Gastrocnemius medialis (tissue), 4 donors: Measurements from ENCODE around the gene SCARB1. TPM values are rescaled to one million over a fixed set of nuclear protein-coding genes. Genes with fewer than 3 reads are reported as not detected.

ENCODE experiments used
- ATAC-seq, 2 donors: fragments of 150-250 bp; one replicate each; pipeline ENCODE4 v1.9.1; 2016
- DNase-seq, 2 donors: peaks; one replicate each; pipeline ENCODE4 v3.0.0-alpha.2; 2019
- H3K27ac ChIP-seq, 4 donors: fragments of 200-600 bp; sonication (generic); 1 replicate in 1 of 4; 2 replicates in 3 of 4; pipeline ENCODE4 v1.5.1; 2016 to 2018; ENCODE audit warnings: mild to moderate bottlenecking in 2 of 4, moderate library complexity in 1 of 4
- H3K27me3 ChIP-seq, 3 donors: fragments of 200-600 bp; sonication (generic) in 2 of 3; 1 replicate in 1 of 3; 2 replicates in 2 of 3; pipeline versions ENCODE4 v1.5.1 to v1.6.0; 2016 to 2019; ENCODE audit warnings: mild to moderate bottlenecking in 1 of 3, moderate library complexity in 1 of 3
- H3K36me3 ChIP-seq, 2 donors: fragments of 200-600 bp; sonication (generic) in 1 of 2; one replicate each; pipeline ENCODE4 v1.5.1; 2017 to 2018
- H3K4me1 ChIP-seq, 2 donors: fragments of 200-600 bp; sonication (generic) in 1 of 2; one replicate each; pipeline ENCODE4 v1.5.1; 2016 to 2017; ENCODE audit warnings: mild to moderate bottlenecking in 2 of 2
- H3K4me3 ChIP-seq, 4 donors: fragments of 200-600 bp; sonication (generic) in 3 of 4; 1 replicate in 1 of 4; 2 replicates in 3 of 4; pipeline ENCODE4 v1.5.1; 2016 to 2019; ENCODE audit warnings: mild to moderate bottlenecking in 2 of 4
- H3K9me3 ChIP-seq, 3 donors: fragments of 200-600 bp; sonication (generic) in 2 of 3; 1 replicate in 1 of 3; 2 replicates in 2 of 3; pipeline ENCODE4 v1.5.1; 2016 to 2019
- POLR2A ChIP-seq, 2 donors: fragments of 450-650 bp; IDR thresholded peaks; one replicate each; pipeline ENCODE4 v1.6.1; 2017; ENCODE audit warnings: antibody characterized with exemption in 2 of 2, mild to moderate bottlenecking in 2 of 2, moderate library complexity in 2 of 2
- in situ Hi-C, 4 donors: fragments of 200-750 bp; cut with MboI; loops; one replicate each; pipeline versions ENCODE4 v1.15.0 to v1.8.0; 2017; ENCODE audit warnings: low sequenced_read_pairs in 4 of 4
- intact Hi-C: fragments of 100-400 bp; cut with DNase I; formaldehyde crosslinking; loops from one replicate; pipeline ENCODE4 v1.15.1; 2023; ENCODE audit warnings: low total_unique reads
- total RNA-seq, 4 donors: library from RNA; depleted of rRNA; stranded (reverse); fragments of >200 nt; gene quantifications; one replicate each; pipeline versions ENCODE4 v1.1.0 to v1.2.3, GENCODE V29; 2016
- TF ChIP-seq, protein P1 (sequence below), 5 experiments: fragments of 450-650 bp in 3 of 5; fragments of 200-600 bp in 2 of 5; sonication (generic) in 2 of 5; IDR thresholded peaks in 4 of 5; conservative IDR thresholded peaks in 1 of 5; 1 replicate in 4 of 5; 2 replicates in 1 of 5; pipeline ENCODE4 v1.5.1; 2016 to 2019; ENCODE audit warnings: antibody characterized with exemption in 5 of 5, mild to moderate bottlenecking in 3 of 5, moderate library complexity in 3 of 5

The SCARB1 gene
- total RNA-seq, 4 donors from 2014 or later, result 5.4 to 8.7 (median 6.2) TPM

GRCh38 chr12:124827588-124828184, 36.0 kb downstream of the SCARB1 start:
- TF ChIP-seq, protein P1, sequence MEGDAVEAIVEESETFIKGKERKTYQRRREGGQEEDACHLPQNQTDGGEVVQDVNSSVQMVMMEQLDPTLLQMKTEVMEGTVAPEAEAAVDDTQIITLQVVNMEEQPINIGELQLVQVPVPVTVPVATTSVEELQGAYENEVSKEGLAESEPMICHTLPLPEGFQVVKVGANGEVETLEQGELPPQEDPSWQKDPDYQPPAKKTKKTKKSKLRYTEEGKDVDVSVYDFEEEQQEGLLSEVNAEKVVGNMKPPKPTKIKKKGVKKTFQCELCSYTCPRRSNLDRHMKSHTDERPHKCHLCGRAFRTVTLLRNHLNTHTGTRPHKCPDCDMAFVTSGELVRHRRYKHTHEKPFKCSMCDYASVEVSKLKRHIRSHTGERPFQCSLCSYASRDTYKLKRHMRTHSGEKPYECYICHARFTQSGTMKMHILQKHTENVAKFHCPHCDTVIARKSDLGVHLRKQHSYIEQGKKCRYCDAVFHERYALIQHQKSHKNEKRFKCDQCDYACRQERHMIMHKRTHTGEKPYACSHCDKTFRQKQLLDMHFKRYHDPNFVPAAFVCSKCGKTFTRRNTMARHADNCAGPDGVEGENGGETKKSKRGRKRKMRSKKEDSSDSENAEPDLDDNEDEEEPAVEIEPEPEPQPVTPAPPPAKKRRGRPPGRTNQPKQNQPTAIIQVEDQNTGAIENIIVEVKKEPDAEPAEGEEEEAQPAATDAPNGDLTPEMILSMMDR (IDR thresholded peaks at IDR 0.05 in 4 of 5, conservative IDR thresholded peaks at IDR 0.05 in 1 of 5), result no peak
- TF ChIP-seq POLR2A (IDR thresholded peaks at IDR 0.05), result no peak
- DNase-seq, result no peak
- H3K4me1 ChIP-seq, result peaks cover 0 to 8% of the 10 kb centered on the region in 2 donors
- no peaks in the 10 kb centered on the region for H3K9me3 ChIP-seq
- H3K36me3 ChIP-seq, result no peaks in the 10 kb centered on the region
- no peak overlapping the region for H3K4me3 ChIP-seq
- in situ Hi-C loops, result no loop called here
- intact Hi-C loops, result no loop called here
- H3K27ac ChIP-seq, result no peak overlapping the region
- no peaks in the 10 kb centered on the region for H3K27me3 ChIP-seq
- ATAC-seq, result no peak

DNA sequence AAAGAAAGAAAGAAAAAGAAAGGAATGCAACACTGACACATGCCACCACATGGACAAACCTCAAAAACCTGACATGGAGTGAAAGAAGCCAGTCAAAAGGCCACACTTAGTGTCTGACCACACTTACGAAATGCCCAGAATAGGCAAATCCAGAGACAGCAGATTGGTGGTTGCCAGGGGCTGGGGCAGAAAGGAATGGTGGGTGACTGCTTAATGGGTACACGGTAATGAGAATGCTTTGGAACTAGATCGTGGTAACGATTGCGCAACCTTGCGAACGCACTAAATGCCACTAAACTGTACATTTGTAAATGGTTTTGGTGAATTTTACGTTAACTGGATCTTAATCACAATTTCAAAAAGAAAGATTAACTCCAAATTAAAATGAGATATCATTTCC, 39.5 kb downstream of the SCARB1 start:
- peaks cover 0 to 6% of the 10 kb centered on the region in 2 donors for H3K4me1 ChIP-seq
- ATAC-seq (no peak), DNase-seq (no peak)
- no peaks in the 10 kb centered on the region for H3K9me3 ChIP-seq
- H3K36me3 ChIP-seq, result no peaks in the 10 kb centered on the region
- H3K27me3 ChIP-seq, result no peaks in the 10 kb centered on the region
- no peak for TF ChIP-seq POLR2A (IDR thresholded peaks at IDR 0.05)
- intact Hi-C loops (no loop called here), in situ Hi-C loops (no loop called here)
- H3K27ac ChIP-seq, result no peak overlapping the region
- no peak overlapping the region for H3K4me3 ChIP-seq

DNA sequence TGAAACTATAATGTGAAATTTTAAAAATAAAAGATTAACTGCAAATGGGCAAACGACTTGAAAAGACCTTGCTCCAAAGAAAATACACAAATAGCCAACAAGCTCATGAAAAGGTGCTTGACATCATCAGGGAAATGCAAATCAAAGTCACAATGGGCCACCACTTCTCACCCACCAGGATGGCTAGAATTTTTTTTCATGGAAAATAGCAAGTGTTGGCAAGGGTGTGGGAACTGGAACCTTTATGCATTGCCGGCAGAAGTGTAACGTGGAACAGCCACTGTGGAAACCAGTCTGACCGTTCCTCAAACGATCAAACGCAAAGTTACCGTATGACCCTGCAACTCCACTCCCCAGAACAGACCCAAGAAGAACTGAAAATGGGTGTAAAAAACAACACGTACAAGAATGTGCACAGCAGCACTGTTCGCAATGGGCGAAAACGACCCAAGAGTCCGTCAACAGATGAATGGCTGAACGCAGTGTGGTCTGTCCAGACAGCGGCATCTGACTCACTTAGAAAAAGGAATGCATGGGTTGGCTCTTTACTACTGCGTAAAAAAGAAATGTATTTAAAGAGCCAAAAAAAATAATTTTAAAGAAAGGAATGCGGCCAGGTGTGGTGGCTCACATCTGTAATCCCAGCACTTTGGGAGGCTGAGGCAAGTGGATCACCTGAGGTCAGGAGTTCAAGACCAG, 40.2 kb downstream of the SCARB1 start:
- Histone ChIP-seq H3K27me3 (no peaks in the 10 kb centered on the region), H3K9me3 (no peaks in the 10 kb centered on the region), H3K4me3 (no peak overlapping the region), H3K27ac (no peak overlapping the region), H3K4me1 (no peaks in the 10 kb centered on the region), H3K36me3 (no peaks in the 10 kb centered on the region)
- intact Hi-C loops, result no loop called here
- TF ChIP-seq POLR2A (IDR thresholded peaks at IDR 0.05), result no peak
- TF ChIP-seq, protein P1 (IDR thresholded peaks at IDR 0.05 in 4 of 5, conservative IDR thresholded peaks at IDR 0.05 in 1 of 5), result no peak
- DNase-seq (no peak), ATAC-seq (no peak)
- in situ Hi-C loops, result no loop called here

- Histone ChIP-seq H3K27ac (no peak overlapping the region), H3K4me1 (no peaks in the 10 kb centered on the region), H3K9me3 (no peaks in the 10 kb centered on the region), H3K4me3 (no peak overlapping the region), H3K36me3 (no peaks in the 10 kb centered on the region), H3K27me3 (no peaks in the 10 kb centered on the region)
- no peak for TF ChIP-seq POLR2A (IDR thresholded peaks at IDR 0.05)
- TF ChIP-seq, protein P1 (IDR thresholded peaks at IDR 0.05 in 4 of 5, conservative IDR thresholded peaks at IDR 0.05 in 1 of 5), result no peak
- intact Hi-C loops (no loop called here), in situ Hi-C loops (no loop called here)
- ATAC-seq (no peak), DNase-seq (no peak)
Observed at GRCh38 chr12:124822218-124822617, 41.4 kb downstream of the SCARB1 start.

DNA sequence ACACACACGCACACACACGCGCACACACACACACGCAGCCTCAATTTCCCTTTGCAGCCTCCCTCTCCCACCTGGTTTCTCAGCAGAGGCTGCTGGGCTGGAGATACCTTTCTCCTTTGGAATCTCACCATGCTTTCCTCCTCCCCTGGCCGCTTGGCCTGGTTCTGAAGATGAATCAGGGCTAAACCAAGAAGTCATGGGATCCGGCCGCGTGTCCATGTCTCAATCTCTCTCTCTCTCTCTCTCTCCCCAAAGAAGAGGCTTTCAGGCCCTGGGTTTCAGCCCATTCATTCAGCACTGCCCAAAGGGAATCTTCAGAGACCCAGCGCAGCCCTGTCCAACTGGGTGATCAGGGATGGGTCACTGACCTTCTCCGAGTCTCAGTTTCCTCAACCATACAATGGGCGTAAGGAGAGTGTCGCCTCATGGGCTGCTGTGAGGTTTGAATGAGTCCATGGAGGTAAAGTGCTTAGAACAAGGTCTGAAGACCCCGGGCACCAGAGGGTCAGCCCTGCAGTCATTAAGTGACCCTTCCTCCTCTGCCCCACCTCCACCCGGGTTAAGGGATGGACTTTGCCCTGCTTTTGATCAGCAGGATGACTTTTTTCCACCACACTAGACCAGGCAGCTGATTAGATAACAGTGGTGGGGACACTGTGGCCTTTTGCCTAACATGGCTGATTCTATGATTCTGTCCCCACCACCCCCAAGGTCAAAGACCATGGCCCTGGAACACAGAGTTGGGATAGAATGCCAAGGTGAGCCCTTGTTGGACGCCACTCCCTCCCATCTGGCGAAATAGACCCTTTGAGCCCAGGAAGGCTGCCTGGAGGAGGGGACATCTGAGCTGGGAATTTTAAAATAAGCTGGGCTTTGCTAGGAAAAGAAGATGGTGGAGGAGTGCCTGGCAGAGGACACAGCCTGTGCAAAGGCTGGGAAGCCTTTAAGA, 42.1 kb downstream of the SCARB1 start:
- TF ChIP-seq, protein P1 (IDR thresholded peaks at IDR 0.05 in 4 of 5, conservative IDR thresholded peaks at IDR 0.05 in 1 of 5), result no peak
- no peak for TF ChIP-seq POLR2A (IDR thresholded peaks at IDR 0.05)
- ATAC-seq (no peak), DNase-seq (no peak)
- Histone ChIP-seq H3K27me3 (no peaks in the 10 kb centered on the region), H3K27ac (no peak overlapping the region), H3K4me3 (no peak overlapping the region), H3K9me3 (no peaks in the 10 kb centered on the region), H3K36me3 (no peaks in the 10 kb centered on the region), H3K4me1 (no peaks in the 10 kb centered on the region)
- intact Hi-C loops, result no loop called here
- in situ Hi-C loops, result no loop called here
